Hematopoietic multipotent progenitor cell (in vitro differentiated cells): ENCODE measurements around the gene IGFL1. TPM values are rescaled to one million over a fixed set of nuclear protein-coding genes. Genes with fewer than 3 reads are reported as not detected.
"Not testable (repeated sequence)": the region's sequence is repeated elsewhere in the genome, so short reads cannot be mapped to it uniquely, and the experiment has no call there.

Experiments
- DNase-seq, 3 donors: peaks; one replicate each; pipeline ENCODE4 v3.0.0-alpha.2; 2011 to 2015; ENCODE audit warnings: low read depth in 2 of 3, low spot score in 2 of 3
- total RNA-seq: library from RNA; depleted of rRNA; stranded (reverse); fragments of >200 nt; gene quantifications from one replicate; pipeline ENCODE4 v1.2.3, GENCODE V29; 2012

The IGFL1 gene
- total RNA-seq, 1 donor: not detected

DNA sequence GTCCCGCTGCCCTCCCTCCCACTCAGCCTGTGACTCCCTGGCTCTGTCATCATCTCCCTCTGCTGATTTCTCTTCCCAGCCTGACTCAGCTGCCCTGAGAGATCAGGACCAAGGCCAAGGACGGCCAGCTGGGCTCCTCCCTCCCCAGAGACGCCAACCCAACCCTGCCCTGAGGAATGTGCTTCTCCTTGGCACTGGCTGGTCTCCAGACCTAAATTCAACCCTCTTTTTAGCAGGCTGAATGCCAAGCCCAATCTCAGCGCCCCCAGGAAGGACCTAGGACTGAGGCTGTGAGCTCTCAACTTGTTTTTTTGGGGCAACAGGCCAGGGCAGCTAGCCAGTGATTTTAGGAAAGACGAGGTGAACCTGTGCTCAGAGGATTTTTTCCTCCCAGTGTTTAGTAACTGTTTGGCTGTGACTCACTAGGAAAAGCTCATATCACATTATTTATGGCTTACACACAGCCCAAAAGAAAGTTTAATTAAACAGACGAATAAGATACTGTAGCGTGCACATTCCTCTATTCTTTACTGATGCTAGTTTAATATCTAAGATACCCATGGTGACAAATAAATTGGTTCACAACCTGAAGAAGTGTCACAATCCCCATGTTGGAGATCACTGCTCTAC, 7.4 kb upstream of the IGFL1 start:
- DNase-seq: no peak

DNA sequence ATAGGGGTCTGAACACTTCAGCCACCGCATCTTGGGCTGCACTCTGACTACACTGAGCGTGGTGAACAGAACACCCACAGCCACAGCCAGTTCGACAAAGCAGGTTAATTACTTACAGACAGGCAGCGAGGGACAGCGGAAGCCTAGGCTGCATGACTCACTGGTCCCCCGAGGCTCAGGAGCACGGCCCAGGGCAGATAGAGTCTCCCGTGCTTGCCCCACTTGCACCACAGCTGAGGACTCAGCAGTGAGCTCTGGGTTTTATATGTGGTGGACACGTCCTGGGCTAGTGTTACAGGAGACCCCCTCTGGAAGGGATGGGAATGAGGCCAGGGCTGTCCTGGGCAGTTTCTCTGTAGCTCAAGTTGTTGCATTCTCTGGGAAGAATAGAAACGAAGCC, 5.8 kb upstream of the IGFL1 start:
- DNase-seq: not testable (repeated sequence)

DNA sequence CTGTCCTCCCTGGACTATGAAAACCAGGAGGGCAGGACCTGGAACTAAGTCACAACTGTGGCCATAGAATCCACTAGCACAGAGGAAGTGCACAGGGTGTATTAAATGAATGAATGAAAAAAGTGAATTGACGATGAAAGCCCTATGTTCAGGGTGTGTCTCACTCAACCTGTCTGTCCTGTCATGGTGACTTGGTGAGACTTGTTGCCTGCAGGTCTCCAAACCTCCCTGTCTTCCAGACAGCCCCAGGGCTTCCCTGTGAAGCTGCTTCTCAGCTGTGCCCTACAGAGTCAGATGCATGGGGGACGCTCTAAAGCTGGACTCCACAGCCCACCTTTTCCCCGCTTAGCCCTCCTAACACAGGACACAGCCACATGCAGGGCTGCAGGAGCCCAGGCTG, 4.8 kb upstream of the IGFL1 start:
- no peak for DNase-seq

DNA sequence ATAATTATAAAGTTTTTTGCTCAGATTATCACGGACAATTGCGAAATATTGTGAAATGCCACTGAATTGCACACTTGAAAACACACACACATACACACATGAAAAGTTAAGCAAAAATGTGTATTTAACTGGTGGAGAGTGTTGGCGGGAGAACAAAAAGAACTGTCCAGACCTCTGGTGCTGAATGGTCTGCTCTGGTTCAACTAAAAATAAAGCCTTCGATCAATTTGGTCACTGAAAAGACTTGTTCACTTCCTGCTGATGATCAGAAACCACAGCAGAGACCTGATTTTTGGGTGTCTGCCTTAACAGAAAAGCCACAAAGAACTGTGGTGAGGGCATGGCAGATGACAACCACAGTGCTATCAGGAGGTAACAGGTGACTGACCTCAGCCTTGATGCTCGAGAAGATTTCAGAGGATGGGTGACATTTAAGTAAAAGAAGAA, 4.0 kb upstream of the IGFL1 start:
- DNase-seq: peak in 1 of 3 donors; percentile 10

DNA sequence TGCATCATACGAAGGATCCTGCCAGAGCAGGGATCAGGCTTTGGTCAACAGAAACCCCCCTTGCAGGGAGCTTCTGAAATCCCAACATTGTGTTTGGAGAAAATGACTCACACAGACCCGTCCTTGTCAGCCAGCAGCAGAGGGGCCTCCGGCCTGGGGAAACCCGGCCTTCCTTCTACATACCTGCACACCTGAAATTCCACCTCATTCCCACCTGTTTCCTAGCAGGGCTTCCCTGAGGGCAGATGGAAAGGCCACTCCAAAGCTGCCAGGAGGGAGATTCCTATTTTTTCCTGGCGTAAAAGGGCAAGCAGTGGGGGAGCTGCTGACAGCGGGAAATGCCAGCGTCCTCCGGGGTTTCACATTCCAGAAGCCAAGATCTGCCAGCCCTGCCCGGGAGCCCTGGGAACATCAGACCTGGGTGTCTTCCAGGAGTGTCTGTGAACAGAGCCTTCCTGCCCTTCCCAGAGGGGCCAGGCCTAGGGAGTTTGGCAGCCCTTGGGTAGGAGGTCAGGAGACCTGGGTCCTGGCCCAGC, 3.0 kb upstream of the IGFL1 start:
- no peak for DNase-seq

DNA sequence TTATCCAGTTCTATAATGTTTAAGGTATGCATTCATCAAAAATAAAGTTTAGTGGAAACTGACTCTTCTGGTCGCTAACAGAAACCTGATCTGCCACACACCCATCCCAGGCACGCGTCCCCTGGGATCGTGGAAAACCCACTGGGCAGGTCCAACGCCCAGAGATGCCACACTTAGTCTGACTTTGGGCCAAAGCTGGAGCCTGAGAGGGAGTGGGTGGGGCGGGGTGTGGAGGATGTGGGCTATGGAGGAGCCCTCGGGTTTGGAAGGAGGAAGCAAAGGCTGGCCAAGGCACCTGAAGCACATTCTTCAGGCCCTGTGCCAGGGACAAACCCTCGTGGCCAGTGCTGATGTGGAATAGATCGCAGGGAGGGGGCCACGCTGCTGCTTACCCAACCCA, 2.5 kb downstream of the IGFL1 start:
- no peak for DNase-seq

DNA sequence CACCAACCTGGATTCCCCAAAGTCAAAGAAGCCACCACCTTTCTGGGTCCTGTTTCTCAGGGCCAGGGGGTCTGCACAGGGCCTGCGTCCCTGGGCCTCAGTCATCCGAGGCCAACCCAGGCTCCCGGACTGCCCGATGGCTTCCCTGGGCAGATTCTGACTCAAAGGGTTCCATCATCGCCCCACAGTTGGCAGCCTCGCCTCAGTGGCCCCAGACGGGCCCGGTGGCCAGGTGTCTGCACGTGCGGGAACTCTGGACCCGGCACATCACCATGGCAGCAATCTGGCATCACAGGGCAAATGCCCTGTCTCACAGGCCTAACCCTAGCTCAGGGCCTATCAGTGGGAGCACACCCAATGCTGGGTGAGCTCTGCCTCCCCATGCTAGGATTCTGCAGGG, 2.9 kb downstream of the IGFL1 start:
- DNase-seq: no peak

DNA sequence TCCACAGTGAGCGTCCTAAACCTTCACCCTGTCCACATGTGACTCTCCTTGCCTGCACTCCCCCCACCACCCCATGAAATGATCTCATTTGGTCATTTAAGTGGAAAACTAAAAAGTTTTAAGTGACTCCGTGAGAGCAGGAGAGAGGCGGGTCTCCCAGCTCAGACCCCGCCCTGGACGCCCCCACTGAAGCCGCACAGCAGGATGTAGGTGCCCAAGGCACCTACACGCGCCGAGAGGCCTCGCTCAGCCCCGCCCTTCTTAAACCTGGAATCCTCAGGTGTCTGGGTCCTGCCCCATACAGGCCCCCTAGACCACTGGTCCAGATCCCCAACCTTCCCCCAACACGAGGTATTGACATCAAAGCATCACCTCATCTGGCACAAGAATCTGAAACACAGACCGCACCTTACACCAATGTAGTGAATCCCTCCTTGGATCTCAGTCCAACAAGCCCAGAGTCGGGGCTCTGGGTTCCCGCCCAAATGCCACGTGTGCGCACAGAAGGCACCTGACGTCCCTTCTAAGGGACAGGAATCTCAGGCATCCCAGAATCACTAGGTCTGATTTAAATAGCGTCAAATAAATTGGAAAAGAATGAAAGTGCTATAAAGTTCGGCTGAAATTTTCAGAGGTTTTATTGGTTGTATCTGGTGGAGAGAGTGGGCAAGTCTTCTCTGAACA, 3.5 kb downstream of the IGFL1 start:
- no peak for DNase-seq

DNA sequence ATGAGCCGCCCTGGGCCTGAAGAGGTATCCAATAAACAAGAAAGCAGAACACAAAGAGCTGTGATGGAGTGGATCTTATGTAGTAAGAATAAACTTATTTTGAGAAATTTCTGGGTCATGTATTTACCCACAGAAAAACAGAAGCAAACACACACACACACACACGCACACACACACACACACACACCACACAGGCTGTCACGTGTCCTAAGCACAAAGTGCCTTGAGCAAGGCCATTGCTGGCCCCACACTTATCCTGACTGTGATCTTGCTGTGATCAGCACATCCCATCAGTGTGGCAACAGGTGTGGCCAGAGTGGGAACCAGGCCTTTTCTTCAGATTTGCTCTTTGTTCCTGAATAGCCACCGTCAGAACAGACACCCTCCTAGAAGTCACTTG, 4.3 kb downstream of the IGFL1 start:
- DNase-seq: not testable (repeated sequence)

DNA sequence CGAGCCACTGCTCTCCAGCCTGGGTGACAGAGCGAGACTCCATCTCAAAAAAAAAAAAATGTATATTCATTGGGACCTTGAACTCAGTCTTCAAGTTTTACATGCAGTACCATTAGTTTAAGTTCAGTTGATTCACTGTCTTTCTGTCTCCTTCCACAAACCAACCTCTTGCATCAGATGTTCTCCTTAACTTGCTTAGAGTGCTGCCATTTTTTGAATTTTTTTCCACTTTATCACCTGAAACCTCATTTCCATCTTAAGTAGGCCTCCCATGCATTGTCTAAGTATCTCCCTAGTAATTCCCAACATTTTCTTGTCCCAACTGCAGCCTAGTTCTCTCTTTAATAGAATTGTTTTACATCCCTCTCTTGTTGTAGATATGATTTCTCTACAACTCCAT, 8.6 kb downstream of the IGFL1 start:
- DNase-seq: not testable (repeated sequence)

DNA sequence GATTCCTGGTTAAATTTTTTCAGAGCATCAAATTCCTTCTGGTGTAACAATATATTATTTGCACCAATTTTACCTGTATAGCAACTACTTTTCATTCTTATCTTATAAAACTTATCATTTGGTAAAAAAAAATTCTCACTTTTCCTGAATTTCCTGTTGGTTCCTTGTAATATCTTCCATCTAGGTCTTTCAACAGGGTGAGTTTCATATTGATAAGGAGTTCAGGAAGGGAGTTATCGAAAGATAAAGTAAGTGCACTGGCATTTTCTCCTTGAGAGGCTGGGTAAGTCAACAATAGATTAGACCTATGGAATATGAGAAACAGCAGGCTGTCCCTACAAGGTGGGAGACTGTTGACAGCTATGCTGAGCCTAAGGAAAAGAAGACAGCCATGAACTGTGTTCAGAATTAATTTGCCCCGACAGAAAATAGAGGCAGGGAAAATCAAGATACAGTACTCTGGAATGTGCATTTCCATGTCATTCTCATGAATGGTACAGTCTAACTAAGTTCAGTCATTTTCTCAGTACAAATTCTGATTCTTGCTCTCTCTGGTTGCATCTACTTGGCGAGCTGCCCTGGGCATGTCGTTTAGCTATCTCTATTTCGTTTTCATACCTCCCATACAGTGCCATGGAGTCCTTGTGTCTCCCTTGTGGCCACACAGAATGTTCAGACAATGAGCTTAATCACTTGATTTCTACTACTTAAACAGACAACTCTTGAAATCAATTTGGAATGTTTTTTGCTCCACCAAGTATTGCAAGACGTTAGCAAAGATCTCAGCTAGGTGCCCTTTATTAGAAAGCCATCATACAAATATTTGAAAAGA, 9.9 kb downstream of the IGFL1 start:
- no peak for DNase-seq

DNA sequence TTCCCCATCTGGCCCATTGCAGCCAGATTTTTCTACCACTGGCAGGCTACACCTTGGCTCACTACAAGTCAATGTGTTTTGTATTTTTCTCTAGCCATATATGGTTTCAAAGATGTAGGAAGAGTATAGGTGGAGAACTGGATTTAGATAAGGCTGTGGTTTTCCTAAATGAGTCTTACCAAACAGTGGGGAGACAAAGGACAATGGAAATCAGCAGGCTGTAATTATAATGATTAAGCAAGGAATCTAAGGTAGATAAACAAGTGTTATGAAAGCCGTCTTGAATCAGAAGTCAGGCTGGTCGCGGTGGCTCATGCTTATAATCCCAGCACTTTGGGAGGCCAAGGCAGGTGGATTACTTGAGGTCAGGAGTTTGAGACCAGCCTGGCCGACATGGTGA, 11.2 kb downstream of the IGFL1 start:
- DNase-seq: no peak

DNA sequence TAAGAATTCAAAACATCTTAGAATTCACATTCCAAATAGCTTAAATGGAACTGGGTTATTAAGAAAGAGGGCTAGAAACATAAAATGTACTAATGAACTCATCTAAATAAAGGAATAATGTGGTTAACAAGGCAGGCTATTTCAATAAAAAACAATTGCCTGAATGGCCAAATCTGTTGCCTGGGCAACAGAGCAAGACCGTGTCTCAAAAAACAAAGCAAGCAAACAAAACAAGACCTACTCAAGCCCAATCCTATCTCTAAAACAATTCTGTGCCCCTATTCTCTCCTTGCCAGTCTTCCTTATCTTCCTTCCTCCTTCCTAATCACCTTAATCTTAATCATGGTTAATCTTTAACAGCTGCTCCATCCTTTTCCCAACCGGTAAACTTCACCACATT, 12.1 kb downstream of the IGFL1 start:
- DNase-seq: no peak

DNA sequence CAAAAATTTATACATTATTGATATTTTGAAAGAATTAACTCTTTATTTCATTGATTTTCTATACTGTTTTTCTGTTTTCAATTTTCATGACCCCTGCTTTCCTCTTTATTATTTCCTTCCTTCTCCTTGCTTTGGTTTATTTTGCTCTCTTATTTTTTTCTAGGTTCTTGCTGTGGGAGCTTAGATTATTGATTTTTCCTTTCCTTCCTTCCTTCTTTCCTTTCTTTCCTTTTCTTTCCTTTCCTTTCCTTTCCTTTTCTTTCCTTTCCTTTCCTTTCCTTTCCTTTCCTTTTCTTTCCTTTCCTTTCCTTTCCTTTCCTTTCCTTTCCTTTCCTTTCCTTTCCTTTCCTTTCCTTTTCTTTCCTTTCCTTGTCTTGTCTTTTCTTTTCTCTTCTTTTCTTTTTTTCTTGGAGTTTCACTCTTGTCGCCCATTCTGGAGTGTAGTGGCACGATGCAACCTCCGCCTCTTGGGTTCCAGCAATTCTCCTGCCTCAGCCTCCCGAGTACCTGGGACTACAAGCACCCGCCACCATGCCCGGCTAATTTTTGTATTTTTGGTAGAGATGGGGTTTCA, 13.6 kb downstream of the IGFL1 start:
- DNase-seq: not testable (repeated sequence)

DNA sequence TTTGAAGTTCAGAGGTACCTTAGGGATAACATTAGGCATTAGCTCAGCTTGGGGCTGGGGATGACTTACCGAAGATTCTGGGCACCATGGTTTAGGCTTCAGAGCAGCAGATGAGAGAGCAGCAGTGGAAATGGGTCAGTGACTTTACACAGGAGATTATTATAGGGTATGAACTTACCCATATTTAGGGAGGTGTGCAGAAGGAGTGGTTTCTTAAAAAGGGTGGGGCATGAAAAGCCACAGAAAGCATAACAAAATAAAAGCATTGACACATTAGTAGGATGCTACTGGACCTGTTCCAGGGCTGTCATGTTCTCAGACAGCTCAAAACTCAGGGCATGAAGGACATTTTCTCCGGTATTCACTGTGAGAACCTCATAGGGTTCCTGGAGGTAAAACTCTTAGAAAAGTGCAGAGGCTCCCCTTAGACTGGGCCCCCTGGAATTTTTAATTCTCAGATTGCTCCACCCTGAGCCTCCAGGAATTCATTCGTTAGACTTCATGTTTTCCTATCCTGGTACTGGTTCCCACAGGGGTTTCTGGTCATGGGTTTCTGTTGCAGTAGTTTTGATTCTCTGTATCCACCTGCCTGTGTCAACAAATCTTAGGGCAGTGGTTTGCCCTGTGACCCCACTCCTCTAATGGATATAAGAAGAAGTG, 20.7 kb downstream of the IGFL1 start:
- no peak for DNase-seq

DNA sequence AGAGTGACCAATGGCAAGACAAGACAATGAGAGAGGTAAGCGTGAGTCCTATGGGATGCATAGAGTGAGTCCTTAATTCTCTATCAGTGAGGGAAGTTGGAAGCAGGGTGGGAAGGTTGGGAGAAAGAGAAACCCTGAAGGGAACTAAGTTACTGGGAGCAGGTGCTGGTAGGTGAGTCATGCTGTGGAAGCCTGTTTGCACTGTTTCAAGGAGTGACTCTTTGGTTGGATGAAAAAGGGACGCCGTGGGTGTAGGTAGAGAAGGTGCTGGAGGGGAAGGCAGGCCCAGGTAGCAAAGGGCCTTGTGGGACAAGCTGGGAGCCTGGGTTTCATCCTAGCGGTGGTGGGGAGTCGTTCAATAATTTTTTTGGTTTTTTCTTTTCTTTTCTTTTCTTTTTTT, 21.9 kb downstream of the IGFL1 start:
- no peak for DNase-seq

DNA sequence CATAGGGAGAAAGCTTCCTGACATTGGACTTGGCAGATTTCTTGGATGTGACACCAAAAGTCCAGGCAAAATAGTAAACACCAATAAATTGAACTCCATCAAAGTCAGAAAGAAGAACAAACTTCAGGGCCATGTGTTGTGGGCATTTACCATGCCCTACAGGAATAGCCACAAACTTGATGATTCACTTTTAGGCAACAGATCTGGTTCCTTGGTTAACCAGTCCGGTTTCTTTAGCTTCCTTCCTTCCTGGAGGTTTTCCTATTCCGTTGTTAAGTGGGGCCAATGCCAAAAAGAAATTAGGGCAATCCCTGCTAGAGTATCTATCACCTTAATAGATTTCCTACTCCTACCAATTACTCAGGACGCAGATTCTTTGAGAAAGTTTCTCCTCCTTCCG, 25.2 kb downstream of the IGFL1 start:
- DNase-seq: peak in 1 of 3 donors; percentile 32

DNA sequence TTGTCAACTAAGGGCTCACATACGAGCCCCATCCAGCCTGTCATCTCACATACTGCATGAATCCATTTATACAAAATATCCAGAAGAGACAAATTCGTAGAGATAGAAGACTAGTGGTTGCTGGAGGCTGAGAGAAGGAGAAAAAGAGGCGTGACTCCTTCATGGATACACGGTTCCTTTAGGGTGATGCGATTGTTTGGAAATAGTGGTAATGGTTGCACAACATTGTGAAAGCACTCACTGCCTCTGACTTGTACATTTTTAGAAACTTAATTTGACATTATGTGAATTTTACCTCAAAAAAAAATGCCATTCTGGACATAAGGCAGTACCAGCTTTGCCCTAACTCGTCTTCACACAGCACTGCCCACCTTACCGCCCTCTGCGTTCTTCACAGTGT, 27.3 kb downstream of the IGFL1 start:
- DNase-seq: no peak

DNA sequence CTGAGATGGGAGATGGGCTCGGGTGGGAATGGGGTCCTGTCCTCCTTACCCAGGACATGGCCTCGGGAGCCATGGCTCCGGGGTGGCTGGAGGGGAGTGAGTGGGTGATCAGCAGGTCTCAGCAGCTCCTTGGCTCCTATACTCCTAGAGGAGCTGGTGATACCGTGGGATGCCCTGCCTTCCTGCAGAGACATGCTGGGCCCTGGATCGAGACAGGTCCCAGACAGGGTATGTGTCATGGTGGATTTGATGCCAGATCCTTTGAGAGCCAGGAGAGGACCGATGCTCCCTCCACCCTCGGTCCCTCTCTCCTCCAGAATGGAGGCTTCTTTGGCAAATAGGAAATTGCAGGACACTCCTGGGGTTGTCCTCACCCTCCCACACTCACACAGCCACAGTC, 32.0 kb downstream of the IGFL1 start:
- not testable (repeated sequence) for DNase-seq

DNA sequence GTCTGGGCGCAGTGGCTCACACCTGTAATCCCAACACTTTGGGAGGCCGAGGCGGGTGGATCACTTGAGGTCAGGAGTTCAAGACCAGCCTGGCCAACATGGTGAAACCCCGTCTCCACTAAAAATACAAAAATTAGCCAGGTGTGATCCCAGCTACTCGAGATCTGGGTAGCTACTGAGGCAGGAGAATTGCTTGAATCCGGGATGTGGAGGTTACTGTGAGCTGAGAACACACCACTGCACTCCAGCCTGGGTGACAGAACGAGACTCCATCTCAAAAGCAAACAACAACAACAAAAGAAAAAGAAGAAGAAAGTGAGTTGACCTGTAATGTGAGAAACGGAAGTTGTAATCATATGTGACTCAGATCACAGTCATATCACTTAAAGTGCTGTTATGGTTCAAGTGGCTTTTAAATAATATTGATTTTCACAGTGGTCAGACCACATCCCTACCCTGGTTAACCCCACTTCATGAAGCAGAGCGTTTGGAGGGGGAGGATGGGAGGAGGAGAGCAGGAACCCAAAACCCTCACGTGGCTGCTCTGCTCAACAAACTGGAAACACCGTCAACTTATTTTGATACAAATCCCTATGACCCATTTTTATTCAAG, 33.2 kb downstream of the IGFL1 start:
- DNase-seq: peak in 2 of 3 donors; percentile 52 to 61
